SK-N-SH (cell line): ENCODE measurements around the gene ZMIZ1. TPM values are rescaled to one million over a fixed set of nuclear protein-coding genes. Genes with fewer than 3 reads are reported as not detected.

ENCODE experiments used
- CTCF ChIA-PET: fragments of 300-600, 350-600 bp; formaldehyde crosslinking; extraction: SDS; loops from one replicate; lab custom pipeline; 2021; lab: Yijun Ruan, JAX
- POLR2A ChIA-PET: fragments of 350-600 bp; sonication (Branson Sonifier 250); formaldehyde crosslinking; extraction: SDS; loops from one replicate; lab custom pipeline; 2020; ENCODE audit warnings: antibody characterized with exemption, inconsistent platforms; lab: Yijun Ruan, JAX
- DNase-seq: peaks from one replicate; pipeline ENCODE4 v3.0.0; 2012
- H2AFZ ChIP-seq: fragments of 200-600 bp; sonication (generic); 2 replicates; pipeline ENCODE4 v1.8.1; 2016; ENCODE audit warnings: antibody characterized with exemption, mild to moderate bottlenecking, low read depth
- H3F3A ChIP-seq: fragments of 200-600 bp; sonication (generic); replicated peaks from 2 replicates; pipeline ENCODE3; 2016; ENCODE audit warnings: antibody characterized with exemption, mild to moderate bottlenecking; ENCODE audit not compliant: insufficient read depth
- H3K27ac ChIP-seq, 2 experiments: fragments of 200-500 bp in 1 of 2; fragments of 200-600 bp in 1 of 2; sonication (Bioruptor generic) in 1 of 2; sonication (generic), shearing (Covaris generic) in 1 of 2; 2 replicates each; pipeline versions ENCODE4 v1.5.1 to v1.6.1; 2014 to 2016; ENCODE audit warnings: low read depth in 2 of 2, inconsistent platforms in 1 of 2, low read length in 1 of 2, mild to moderate bottlenecking in 1 of 2, mixed read lengths in 1 of 2
- H3K27me3 ChIP-seq: fragments of 200-600 bp; sonication (generic), shearing (Covaris generic); 2 replicates; pipeline ENCODE4 v1.6.1; 2016; ENCODE audit warnings: mixed run types; ENCODE audit not compliant: insufficient read depth
- H3K36me3 ChIP-seq, 2 experiments: fragments of 200-500 bp in 1 of 2; fragments of 200-600 bp in 1 of 2; sonication (Bioruptor generic) in 1 of 2; sonication (generic) in 1 of 2; replicated peaks in 1 of 2; 2 replicates each; pipeline versions ENCODE3 to v1.5.1; 2014 to 2016; ENCODE audit warnings: low read length in 1 of 2, mild to moderate bottlenecking in 1 of 2; ENCODE audit not compliant: insufficient read depth in 2 of 2, control insufficient read depth in 1 of 2
- H3K4me1 ChIP-seq, 2 experiments: fragments of 200-500 bp in 1 of 2; fragments of 200-600 bp in 1 of 2; sonication (Bioruptor generic) in 1 of 2; sonication (generic), shearing (Covaris generic) in 1 of 2; 2 replicates each; pipeline versions ENCODE4 v1.5.1 to v1.6.1; 2014 to 2016; ENCODE audit warnings: low read depth in 1 of 2, low read length in 1 of 2, mixed run types in 1 of 2; ENCODE audit not compliant: insufficient read depth in 2 of 2, control insufficient read depth in 1 of 2
- H3K4me2 ChIP-seq: fragments of 200-600 bp; sonication (generic), shearing (Covaris generic); 2 replicates; pipeline ENCODE4 v1.6.1; 2017; ENCODE audit warnings: mixed run types
- H3K4me3 ChIP-seq, 2 experiments: fragments of 200-500 bp in 1 of 2; fragments of 200-600 bp in 1 of 2; sonication (Bioruptor generic) in 1 of 2; sonication (generic), shearing (Covaris generic) in 1 of 2; 2 replicates each; pipeline versions ENCODE4 v1.5.1 to v1.8.1; 2014 to 2016; ENCODE audit warnings: low read depth in 2 of 2, inconsistent platforms in 1 of 2, low read length in 1 of 2, mild to moderate bottlenecking in 1 of 2, mixed read lengths in 1 of 2, moderate library complexity in 1 of 2
- H3K79me2 ChIP-seq: fragments of 200-600 bp; sonication (generic); 2 replicates; pipeline ENCODE4 v1.8.1; 2017; ENCODE audit warnings: mild to moderate bottlenecking; ENCODE audit not compliant: insufficient read depth
- H3K9ac ChIP-seq: fragments of 200-600 bp; sonication (generic); 2 replicates; pipeline ENCODE4 v1.6.1; 2017; ENCODE audit warnings: mixed run types
- H3K9me2 ChIP-seq: fragments of 200-600 bp; sonication (generic); 2 replicates; pipeline ENCODE4 v1.6.1; 2017; ENCODE audit warnings: mixed run types
- H3K9me3 ChIP-seq: fragments of 200-600 bp; sonication (generic); 2 replicates; pipeline ENCODE4 v1.6.1; 2017; ENCODE audit warnings: mixed run types, mild to moderate bottlenecking, moderate library complexity
- H4K20me1 ChIP-seq: fragments of 200-600 bp; sonication (generic); 2 replicates; pipeline ENCODE4 v1.6.1; 2017; ENCODE audit warnings: mild to moderate bottlenecking, mixed run types; ENCODE audit not compliant: insufficient read depth
- CHD2 ChIP-seq: fragments of 150-350 bp; IDR thresholded peaks from 2 replicates; pipeline ENCODE4 v1.6.1; 2018; ENCODE audit warnings: low read length; ENCODE audit not compliant: partially characterized antibody
- FOSL2 ChIP-seq: IDR thresholded peaks from 2 replicates; pipeline ENCODE4 v1.4.0; 2012; ENCODE audit warnings: low read depth, mild to moderate bottlenecking, moderate library complexity, borderline replicate concordance
- FOXJ3 ChIP-seq: sonication (generic); formaldehyde crosslinking; IDR thresholded peaks from 2 replicates; pipeline ENCODE4 v1.5.1; 2020; ENCODE audit warnings: mild to moderate bottlenecking, missing genetic modification reagents
- FOXM1 ChIP-seq: IDR thresholded peaks from 2 replicates; pipeline ENCODE4 v1.4.0; 2012; ENCODE audit warnings: low read depth, mild to moderate bottlenecking
- GABPA ChIP-seq: IDR thresholded peaks from 2 replicates; pipeline ENCODE4 v1.4.0; 2012; ENCODE audit warnings: low read depth, mild to moderate bottlenecking
- IRF3 ChIP-seq: fragments of 150-350 bp; IDR thresholded peaks from 2 replicates; pipeline ENCODE4 v1.6.1; 2016; ENCODE audit warnings: mild to moderate bottlenecking, low read depth, low read length
- JUND ChIP-seq: IDR thresholded peaks from 2 replicates; pipeline ENCODE4 v1.4.0; 2012
- MEF2A ChIP-seq: IDR thresholded peaks from 2 replicates; pipeline ENCODE4 v1.4.0; 2012; ENCODE audit warnings: low read depth, borderline replicate concordance
- MXI1 ChIP-seq: IDR thresholded peaks from 2 replicates; pipeline ENCODE4 v1.6.1; 2012; ENCODE audit warnings: mild to moderate bottlenecking, low read depth, low read length, improper control_type of control experiment
- NFIC ChIP-seq: IDR thresholded peaks from 2 replicates; pipeline ENCODE4 v1.4.0; 2012; ENCODE audit warnings: borderline replicate concordance
- NRF1 ChIP-seq: IDR thresholded peaks from 2 replicates; pipeline ENCODE4 v1.6.1; 2012; ENCODE audit warnings: low read depth, mild to moderate bottlenecking, low read length
- PBX3 ChIP-seq: IDR thresholded peaks from 2 replicates; pipeline ENCODE4; 2012
- SIN3A ChIP-seq: IDR thresholded peaks from 2 replicates; pipeline ENCODE4 v1.6.1; 2012; ENCODE audit warnings: low read depth, mild to moderate bottlenecking, low read length, moderate library complexity, borderline replicate concordance
- SMC3 ChIP-seq: IDR thresholded peaks from 2 replicates; pipeline ENCODE4 v1.6.1; 2012; ENCODE audit warnings: low read depth, low read length, improper control_type of control experiment
- TCF12 ChIP-seq: IDR thresholded peaks from 2 replicates; pipeline ENCODE4 v1.4.0; 2012
- TEAD4 ChIP-seq: IDR thresholded peaks from 2 replicates; pipeline ENCODE4 v1.4.0; 2012; ENCODE audit warnings: mild to moderate bottlenecking, borderline replicate concordance; ENCODE audit not compliant: insufficient read depth
- USF2 ChIP-seq: fragments of 150-350 bp; IDR thresholded peaks from 2 replicates; pipeline ENCODE4 v1.6.1; 2017; ENCODE audit warnings: antibody characterized with exemption, low read length, low read depth, borderline replicate concordance
- YY1 ChIP-seq: IDR thresholded peaks from 2 replicates; pipeline ENCODE4 v1.4.0; 2012; ENCODE audit warnings: low read depth, mild to moderate bottlenecking
- ZBTB33 ChIP-seq: IDR thresholded peaks from 2 replicates; pipeline ENCODE4 v1.4.0; 2012; ENCODE audit warnings: low read depth, borderline replicate concordance
- WGBS: methylation state at CpG from one replicate; pipeline ENCODE4 v1.1.6; 2017; ENCODE audit warnings: low lambda C conversion rate; 5-methylcytosine and 5-hydroxymethylcytosine counted together
- polyA plus RNA-seq, 3 experiments: library from polyadenylated mRNA; depleted of rRNA; stranded (reverse); fragments of >200 nt; gene quantifications; 2 replicates each; pipeline ENCODE4 v1.2.3, GENCODE V29; 2012

ZMIZ1 gene
- polyA plus RNA-seq, 1 of the 3 experiments (the other 2 are of a cell fraction) = 23.5 TPM

GRCh38 chr10:79056361-79056735 lies 12.4 kb upstream of the ZMIZ1 start (continued):
- TF ChIP-seq PBX3 (no peak), ZBTB33 (no peak)

- H3K9me3 ChIP-seq = no peaks in the 10 kb centered on the region
- no peaks in the 10 kb centered on the region for H4K20me1 ChIP-seq
- peak; percentile 38 for DNase-seq
- H3K27ac ChIP-seq = no peak overlapping the region
- WGBS = 88% methylated on average over 14 of the region's 14 CpGs
- H3F3A ChIP-seq = no peaks in the 10 kb centered on the region
- H3K4me3 ChIP-seq = no peak overlapping the region
- no peaks in the 10 kb centered on the region for H3K36me3 ChIP-seq
- no peaks in the 10 kb centered on the region for H3K79me2 ChIP-seq
- H3K4me1 ChIP-seq = peaks cover 0 to 23% of the 10 kb centered on the region in 2 experiments; a peak in 1 of 4 replicates
- ChIA-PET CTCF (no interaction called here), POLR2A (no interaction called here)
- H3K4me2 ChIP-seq = no peak overlapping the region
- no peak overlapping the region for H3K9ac ChIP-seq
- H3K27me3 ChIP-seq = no peaks in the 10 kb centered on the region
- no peaks in the 10 kb centered on the region for H3K9me2 ChIP-seq
- TF ChIP-seq YY1 (no peak), FOXJ3 (CRISPR knock-in tag) (no peak), SMC3 (no peak), FOSL2 (no peak), MEF2A (no peak), MXI1 (no peak), NRF1 (no peak), NFIC (no peak), SIN3A (no peak), ZBTB33 (no peak), JUND (no peak), USF2 (no peak), IRF3 (no peak), TCF12 (no peak), CHD2 (no peak), TEAD4 (no peak), GABPA (no peak), FOXM1 (no peak)
- H2AFZ ChIP-seq = no peak overlapping the region
Measured at GRCh38 chr10:79056736-79057391, 11.9 kb upstream of the ZMIZ1 start.
